NCI-H526 (cell line): ENCODE data around the gene OOSP2.
A peak's percentile ranks its signal among the peaks of the same experiment; 100 is the strongest.
"Not testable (repeated sequence)": the region's sequence is repeated elsewhere in the genome, so short reads cannot be mapped to it uniquely, and the experiment has no call there.

Experiments
- DNase-seq, 2 experiments: peaks; one replicate each; lab custom pipeline; 2025; lab: John Stamatoyannopoulos, UW

Gene OOSP2

GRCh38 chr11:60040109-60040508 lies at the start of gene OOSP2:
TSS of gene OOSP2 (plus strand) at chr11:60040409. CDS start at chr11:60040460, 51 bp downstream.
- DNase-seq, result no peak

GRCh38 chr11:59990421-59990820 lies 49.8 kb upstream of the OOSP2 start:
- no peak for DNase-seq

GRCh38 chr11:59992425-59992824 lies 47.8 kb upstream of the OOSP2 start:
- DNase-seq, result no peak

- no peak for DNase-seq
Observed at GRCh38 chr11:59997800-59998199, 42.4 kb upstream of the OOSP2 start.

- no peak for DNase-seq
Observed at GRCh38 chr11:59999691-60000090, 40.5 kb upstream of the OOSP2 start.

GRCh38 chr11:60003729-60004128 lies 36.5 kb upstream of the OOSP2 start:
- no peak for DNase-seq

- DNase-seq, result no peak
Observed at GRCh38 chr11:60005360-60005759, 34.8 kb upstream of the OOSP2 start.

- DNase-seq, result no peak
Observed at GRCh38 chr11:60016881-60017280, 23.3 kb upstream of the OOSP2 start, which contains the start of gene OOSP4B. TSS of gene OOSP4B (plus strand) at chr11:60017181.

- no peak for DNase-seq
Observed at GRCh38 chr11:60018058-60018457, 22.2 kb upstream of the OOSP2 start.

- DNase-seq, result not testable (repeated sequence)
Observed at GRCh38 chr11:60020376-60020775, 19.8 kb upstream of the OOSP2 start.

GRCh38 chr11:60029015-60029632 lies 11.1 kb upstream of the OOSP2 start:
- no peak for DNase-seq

- not testable (repeated sequence) for DNase-seq
Observed at GRCh38 chr11:60050422-60050821, 10.2 kb downstream of the OOSP2 start.

GRCh38 chr11:60050839-60051238 lies 10.6 kb downstream of the OOSP2 start:
- DNase-seq, result not testable (repeated sequence)

GRCh38 chr11:60056349-60056969 lies 16.2 kb downstream of the OOSP2 start, which contains the start of gene MS4A3:
TSS of gene MS4A3 (plus strand) at chr11:60056665. CDS start at chr11:60061161, 4,496 bp downstream.
- no peak for DNase-seq

- no peak for DNase-seq
Observed at GRCh38 chr11:60059052-60059451, 18.8 kb downstream of the OOSP2 start.

GRCh38 chr11:60059521-60060240 lies 19.5 kb downstream of the OOSP2 start:
- no peak for DNase-seq

- DNase-seq, result no peak
Observed at GRCh38 chr11:60064111-60064510, 23.9 kb downstream of the OOSP2 start.

- DNase-seq, result no peak
Observed at GRCh38 chr11:60065801-60066200, 25.6 kb downstream of the OOSP2 start.

- DNase-seq, result no peak
Observed at GRCh38 chr11:60069450-60069849, 29.2 kb downstream of the OOSP2 start.

GRCh38 chr11:60071644-60072043 lies 31.4 kb downstream of the OOSP2 start:
- not testable (repeated sequence) for DNase-seq

- no peak for DNase-seq
Observed at GRCh38 chr11:60077216-60077817, 37.1 kb downstream of the OOSP2 start.

GRCh38 chr11:60077981-60078380 lies 37.8 kb downstream of the OOSP2 start:
- peak; percentile 27 to 30 for DNase-seq

- DNase-seq, result peak; percentile 94 to 96
Observed at GRCh38 chr11:60078745-60079144, 38.5 kb downstream of the OOSP2 start.
